Activated CD8-positive, alpha-beta memory T cell treated with anti-CD3 and anti-CD28 coated beads, Interleukin-2, amount 50 U/mL, for 4 hours (primary cell): ENCODE data around the gene TRIM2.

Experiments
- DNase-seq: peaks from one replicate; pipeline ENCODE4 v3.0.0-alpha.2; 2020

TRIM2 gene

DNA sequence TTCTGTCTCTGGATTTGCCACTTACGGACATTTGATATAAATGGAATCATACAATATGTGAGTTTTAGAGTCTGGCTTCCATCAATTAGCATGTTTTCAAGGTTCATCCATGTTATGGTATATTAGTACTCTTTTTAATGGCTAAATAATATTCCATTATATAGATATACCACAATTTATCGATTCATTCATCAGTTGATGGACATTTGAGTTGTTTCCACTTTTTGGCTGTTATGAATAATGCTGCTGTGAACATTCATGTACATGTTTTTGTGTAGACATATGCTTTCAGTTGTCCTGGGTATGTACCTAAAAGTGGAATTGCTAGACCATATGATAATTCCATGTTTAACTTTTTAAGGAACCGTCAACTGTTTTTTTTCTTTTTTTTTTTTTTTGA, 79.0 kb downstream of the TRIM2 start:
- DNase-seq: no peak

DNA sequence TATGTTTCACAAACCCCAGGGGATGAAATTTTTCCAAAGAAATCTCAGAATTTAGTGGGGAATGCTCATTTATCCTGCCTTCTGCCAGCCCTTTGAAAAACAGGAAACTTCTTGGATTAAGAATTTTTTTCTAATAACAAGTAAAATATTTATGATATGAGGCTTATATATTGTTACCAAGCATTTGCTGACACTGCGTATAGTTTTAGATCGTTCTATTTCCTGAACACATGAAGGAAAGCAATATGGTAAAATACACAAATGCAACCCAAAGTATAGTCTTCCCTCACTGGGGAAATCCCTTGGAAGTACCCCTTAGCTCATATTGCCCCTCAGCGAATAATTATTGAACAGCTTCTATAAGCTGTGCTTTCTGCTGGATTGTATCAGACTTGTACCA, 85.9 kb downstream of the TRIM2 start:
- no peak for DNase-seq

DNA sequence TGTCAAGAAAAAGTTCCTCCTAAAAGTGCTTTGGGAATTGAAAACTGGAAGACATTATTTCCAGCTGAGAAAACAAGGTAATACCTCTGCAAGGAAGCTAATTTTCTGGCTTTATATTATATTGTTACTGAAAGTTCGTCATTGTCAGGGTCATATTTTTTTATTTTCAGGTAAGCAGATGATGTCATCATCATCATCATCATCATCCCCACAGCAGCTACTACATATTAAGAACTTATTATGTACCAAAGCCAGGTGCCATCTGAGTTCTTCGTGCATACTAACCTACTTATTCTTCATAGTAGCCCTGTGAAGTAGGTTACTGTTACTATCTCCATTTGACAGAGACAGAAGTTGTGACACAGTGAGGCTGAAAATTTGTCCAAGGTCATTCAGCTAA, 87.3 kb downstream of the TRIM2 start:
- no peak for DNase-seq

DNA sequence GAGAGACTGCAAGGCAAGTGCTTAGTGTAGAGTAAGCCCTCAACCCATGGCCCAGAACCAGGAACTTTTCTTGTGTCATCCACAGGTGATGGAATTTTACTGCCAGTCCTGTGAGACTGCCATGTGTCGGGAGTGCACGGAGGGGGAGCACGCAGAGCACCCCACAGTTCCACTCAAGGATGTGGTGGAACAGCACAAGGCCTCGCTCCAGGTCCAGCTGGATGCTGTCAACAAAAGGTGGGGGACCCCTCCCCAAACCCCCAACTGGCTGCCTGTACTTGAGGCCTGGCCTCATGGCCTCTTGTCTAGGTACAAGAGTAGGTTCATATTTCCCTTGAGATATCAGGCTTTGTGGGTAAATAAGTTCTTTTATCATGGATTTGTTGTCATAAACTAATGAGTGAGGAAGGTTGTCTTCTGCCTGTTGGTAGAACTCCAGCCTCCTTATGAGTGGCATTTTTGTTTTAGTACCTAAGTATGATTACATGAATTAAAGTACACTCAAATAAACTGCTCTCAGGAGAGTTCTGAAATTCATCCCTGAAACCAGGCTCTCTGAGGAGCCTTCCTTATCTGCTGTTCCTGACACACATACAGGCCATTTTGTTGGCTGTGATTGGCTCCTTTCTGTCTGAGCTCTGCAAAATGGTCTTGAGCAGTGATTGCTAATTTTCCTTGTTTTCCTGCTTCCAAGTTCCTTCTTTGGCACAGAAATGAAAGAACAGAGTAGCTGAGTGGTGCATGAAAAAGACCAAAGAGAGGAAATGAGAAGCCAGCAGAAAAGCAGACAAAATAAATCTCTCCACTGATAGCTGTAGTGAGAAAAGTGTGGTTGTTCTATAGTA, 88.9 kb downstream of the TRIM2 start:
- no peak for DNase-seq

DNA sequence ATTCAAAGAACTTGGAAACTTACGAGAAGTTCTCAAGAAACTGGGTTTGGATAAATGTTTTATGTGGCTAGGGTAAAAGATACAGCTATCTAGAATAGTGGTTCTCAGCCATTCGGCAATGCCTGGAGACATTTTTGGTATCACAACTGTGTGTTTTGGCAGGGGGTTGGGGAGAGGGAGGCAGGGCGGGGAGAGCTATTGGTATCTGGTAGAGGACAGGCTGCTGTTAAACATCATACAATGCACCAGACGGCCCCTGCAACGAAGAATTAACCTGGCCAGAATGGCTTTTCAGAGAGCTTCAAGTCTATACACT, 89.5 kb downstream of the TRIM2 start:
- DNase-seq: no peak

DNA sequence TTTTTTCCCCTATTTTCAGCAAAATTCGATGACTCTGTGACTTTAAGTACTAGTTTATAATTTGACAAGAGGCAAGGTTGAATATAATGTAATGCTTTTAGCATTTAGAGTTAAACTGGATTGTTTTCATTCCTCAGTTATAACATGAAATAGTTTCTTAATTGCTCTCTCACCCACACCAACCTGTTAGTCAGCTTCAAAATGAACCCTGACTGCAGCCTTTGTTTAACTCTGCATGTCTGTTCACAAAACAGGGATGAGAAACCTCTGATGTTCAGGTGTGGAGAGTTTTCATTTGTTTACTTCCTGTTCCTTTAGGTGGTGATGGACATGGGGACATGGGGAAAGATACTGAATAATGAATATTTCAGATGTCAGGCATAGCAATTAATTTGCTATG, 90.4 kb downstream of the TRIM2 start:
- DNase-seq: no peak

DNA sequence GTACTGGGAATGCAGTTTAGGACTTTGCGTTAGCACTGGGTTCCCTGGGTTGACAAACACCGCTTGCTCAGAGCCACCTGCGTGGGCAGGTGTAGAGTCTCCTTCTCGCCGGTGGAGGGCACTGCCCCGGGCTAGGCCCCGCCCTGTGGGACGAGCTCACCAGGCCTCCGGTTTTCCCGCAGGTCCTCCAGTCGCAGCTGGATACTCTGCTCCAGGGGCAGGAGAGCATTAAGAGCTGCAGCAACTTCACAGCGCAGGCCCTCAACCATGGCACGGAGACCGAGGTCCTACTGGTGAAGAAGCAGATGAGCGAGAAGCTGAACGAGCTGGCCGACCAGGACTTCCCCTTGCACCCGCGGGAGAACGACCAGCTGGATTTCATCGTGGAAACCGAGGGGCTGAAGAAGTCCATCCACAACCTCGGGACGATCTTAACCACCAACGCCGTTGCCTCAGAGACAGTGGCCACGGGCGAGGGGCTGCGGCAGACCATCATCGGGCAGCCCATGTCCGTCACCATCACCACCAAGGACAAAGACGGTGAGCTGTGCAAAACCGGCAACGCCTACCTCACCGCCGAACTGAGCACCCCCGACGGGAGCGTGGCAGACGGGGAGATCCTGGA, 91.0 kb downstream of the TRIM2 start:
- no peak for DNase-seq

DNA sequence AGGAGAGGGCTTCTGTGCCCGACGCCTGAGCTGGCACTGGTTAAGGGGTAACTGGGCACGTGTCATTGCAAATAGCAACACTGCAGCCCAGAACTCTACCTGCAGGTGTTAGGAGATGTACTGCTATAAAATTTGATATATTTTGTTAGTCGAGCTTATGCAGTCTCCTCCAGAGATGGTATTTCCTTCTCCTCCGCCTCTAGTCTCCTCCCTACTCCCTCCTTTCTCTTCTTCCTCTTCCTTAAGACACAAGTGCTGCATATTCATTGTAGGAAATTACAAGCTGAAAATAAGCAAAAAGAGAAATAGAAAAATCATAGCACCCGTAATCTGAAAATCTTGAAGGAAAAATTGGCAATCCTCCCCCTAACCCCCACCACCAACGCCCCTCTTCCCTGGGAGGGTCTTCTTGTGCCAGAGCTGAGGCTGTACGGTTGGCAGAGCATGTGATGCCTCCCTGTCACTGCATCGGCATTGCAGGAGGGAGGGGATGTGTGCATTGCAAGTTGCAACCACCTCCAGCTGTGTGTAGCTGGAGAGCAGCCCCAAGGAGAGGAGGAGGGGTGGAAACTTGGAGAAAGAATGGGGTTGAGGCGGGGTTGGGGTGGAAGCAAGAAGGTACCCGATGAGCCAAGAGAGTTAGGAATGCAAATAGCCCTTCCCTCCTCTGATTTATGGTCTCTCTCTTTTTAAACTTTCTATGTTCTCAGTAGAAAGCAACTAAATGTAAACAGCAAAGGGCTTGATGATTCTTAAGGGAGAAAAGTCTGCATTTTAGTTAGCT, 92.0 kb downstream of the TRIM2 start:
- DNase-seq: no peak

DNA sequence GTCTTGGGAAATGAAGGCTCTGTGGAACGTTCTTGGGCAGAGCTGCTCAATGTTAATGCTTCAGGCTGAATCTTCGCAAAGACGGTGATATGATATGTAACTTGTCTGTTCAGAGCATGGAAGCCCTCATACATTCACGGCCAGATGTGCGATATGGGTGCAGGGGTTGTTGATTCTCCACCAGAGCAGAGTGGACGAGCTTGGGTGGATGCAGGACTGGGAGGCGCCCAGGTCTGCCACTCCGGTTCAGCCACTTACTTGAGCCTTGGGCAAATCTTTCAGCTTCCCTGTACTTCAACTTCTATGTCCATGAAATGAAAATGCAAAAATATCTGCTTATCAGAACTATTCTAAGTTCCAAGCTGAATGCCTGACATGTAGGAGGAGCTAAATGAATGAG, 92.9 kb downstream of the TRIM2 start:
- DNase-seq: no peak

DNA sequence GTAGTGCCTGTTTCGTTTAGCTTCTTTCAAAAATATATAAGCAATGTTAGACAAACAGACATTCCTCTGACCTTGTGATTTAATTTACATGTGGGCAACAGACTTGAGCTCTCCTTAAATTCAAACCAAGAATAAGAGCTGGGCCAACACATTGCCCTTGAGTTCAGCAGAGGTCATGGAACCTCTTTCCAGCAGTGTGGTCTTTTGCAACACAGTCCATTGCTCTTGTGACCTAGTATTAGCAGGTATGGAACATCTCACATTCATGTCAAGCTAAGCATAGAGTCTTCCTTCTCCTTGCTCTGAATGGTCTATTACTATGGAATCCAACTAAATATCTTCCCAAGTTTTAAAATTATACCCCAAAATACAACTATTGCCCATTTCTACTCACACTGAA, 106.5 kb downstream of the TRIM2 start:
- no peak for DNase-seq

DNA sequence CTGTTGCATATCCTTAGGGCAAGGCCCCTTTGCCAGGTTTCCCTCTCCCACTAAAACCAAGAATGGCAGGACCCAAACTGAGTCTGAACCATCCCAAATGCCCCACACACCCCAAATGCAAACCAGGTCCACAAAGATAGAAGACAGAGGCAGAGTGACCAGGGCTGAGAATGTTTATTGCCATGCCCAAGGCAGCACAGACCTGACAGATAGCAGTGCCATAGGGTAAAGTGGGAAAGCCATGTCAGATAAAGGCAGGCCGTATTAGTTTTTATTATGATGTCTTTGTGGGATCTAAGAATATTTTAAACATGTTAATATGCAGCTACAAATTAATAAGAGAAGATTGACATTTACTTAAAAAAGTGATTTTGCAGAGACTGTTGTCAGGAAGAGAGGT, 110.7 kb downstream of the TRIM2 start:
- no peak for DNase-seq

DNA sequence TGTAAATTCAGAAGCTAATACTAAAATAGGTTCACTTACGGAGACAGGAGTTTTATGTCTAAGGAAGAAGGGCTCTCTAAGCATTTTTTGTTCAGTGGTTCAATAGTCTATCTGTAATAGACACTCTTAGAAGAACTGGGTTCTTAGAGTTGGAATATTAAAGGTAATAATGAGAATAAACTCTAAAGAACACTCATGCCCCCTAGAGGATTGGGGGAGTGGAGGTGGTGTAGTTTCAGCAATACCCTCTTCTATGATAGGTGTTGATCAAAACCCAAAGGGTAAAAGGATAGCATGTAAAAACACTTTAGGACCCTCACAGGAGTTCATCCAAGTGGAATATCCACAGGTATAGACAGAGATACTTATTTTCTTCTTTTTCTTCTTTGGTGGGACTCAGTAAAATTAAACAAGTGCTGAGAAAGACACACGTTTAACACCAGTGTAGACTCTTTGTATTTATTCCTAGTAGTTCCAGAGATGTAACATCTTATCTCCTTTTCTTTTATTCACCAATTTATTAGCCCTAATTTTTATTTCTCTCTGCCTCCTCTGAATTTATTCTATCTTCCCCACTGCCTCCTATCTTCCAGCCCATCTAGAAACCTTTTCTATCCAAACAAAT, 114.6 kb downstream of the TRIM2 start:
- no peak for DNase-seq

DNA sequence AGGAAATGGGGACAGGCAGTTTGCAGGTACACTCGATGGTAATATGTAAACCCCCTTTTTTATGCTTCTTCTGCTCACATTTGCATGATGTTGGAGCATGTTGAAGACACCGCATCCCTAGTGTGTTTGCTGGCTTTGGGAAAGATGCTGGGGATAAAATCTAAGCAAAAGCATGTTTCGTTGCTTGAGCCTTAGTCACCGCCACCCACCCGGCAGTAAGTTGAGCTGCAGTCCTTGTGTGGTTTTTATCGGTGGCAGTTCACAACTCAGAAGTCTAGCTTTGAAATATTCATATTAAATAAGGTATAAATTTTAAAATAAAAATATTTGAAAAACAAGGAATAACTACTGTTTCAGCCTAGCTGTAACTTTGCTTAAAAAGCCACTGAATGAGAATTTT, 118.5 kb downstream of the TRIM2 start:
- DNase-seq: no peak

DNA sequence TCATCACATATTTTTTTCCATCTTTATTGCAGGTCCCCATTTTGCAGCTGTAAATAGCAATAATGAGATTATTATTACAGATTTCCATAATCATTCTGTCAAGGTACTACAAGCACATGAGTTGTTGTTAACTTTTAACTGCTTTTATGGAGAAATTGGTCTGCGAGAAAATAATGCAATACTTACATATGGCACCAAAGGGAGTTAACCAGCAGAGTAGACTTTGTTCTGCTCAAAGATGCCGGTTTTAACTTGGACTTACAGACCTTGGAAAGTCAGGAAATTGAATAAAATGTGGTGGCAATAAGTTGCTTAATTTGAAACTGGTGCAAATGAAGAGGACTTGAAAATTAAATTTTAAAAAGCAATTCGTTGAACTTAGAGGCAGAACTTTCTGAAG, 119.8 kb downstream of the TRIM2 start:
- no peak for DNase-seq

DNA sequence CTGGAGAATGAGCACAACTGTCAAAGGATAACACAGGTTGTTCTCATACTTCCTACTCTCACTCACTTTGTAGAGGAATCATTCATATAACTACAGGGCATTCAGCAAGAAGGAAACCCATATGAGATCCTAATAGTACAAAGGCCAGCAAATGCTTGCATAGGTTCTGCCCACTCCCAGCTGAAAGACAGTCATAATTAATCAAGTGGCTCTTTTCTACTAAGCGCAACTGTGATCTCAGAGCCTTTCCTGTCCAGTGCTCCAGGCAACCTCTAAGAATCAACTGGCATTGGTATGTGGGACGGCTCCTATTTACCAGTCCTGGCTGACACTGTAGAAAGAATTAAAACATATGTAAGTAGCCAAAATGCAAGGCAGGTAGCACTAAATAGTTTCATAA, 121.3 kb downstream of the TRIM2 start:
- DNase-seq: no peak

DNA sequence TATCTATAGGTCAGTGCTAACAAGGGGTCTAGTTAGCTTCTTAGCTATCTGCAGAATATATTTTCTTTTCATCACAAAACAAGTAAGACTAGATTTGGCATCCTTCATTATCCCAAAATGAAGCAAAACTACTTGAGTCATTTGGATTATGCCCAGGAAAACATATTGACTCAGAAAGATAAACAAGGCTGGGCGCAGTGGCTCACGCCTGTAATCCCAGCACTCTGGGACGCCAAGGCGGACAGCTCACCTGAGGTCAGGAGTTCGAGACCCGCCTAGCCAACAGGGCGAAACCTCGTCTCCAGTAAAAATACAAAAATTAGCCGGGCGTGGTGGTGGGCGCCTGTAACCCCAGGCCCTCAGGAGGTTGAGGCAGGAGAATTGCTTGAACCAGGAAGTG, 122.3 kb downstream of the TRIM2 start:
- no peak for DNase-seq

DNA sequence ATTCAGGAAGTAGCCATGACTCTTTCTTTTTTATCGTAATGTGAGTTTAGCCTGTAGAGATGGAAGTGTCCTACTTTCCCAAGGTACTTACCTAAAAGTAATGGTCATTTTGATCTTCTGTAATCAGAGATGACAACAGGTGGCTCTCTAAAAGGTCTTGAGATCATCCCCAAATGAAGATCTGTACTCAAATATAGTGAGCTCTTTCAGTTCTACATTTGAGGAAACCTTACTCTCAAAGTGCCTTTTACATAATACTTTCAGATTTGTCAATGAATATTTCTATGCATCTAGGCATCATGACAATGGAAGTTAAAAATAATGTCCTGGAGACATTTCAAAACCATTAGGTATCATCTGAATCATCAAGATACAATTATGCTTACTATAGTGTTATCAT, 123.0 kb downstream of the TRIM2 start:
- DNase-seq: no peak

DNA sequence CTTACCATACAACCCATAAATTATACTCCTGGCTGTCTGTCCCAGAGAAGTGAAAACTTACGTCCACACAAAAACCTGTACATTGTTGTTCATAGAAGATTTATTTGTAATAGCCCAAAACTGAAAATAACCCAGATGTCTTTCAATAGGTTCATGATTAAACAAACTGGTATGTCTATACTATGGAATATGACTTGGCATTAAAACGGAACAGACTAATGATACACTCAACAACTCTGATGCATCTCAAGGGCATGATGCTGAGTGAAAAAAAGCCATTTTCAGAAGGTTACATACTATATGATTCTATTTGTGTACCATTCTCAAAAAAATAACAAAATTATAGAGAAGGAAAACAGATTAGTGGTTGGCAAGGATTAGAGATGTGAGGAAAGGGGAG, 128.7 kb downstream of the TRIM2 start:
- no peak for DNase-seq

DNA sequence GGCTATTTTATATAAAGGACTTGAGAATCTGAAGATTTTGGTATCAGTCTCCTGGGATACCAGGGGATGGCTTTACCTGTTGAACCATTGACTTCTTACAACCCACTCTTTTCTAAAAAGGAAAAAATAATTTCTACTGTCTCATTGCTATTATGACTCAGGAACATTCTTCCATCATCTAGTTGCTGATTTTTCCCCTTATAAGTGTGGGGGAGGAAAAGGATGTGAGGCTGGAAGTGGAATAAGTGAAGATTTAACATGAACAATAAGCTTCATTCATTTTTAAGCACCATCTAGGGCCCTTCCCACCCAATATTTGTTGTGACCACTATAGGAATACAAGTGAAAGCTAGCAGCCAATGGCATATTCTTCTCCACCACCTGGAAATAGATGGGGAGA, 129.6 kb downstream of the TRIM2 start:
- DNase-seq: no peak

DNA sequence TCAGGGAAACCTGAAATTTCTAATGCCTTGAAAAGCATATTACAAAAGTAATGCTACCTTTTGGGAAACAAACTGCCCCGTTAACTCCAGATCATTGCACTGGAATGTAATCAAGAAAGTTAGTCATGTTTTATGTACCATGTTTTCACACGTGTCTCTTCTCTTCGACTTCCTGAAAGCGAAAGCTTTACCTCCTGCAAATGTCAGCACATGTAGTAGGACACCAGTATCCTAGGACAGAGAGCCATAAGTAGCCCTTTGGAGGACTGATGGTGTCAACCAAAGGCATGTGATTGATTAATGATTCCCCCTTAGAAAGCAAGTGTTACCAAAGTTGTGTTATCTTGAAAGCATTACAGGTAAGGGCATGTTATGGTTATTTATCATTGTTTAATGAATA, 131.4 kb downstream of the TRIM2 start:
- DNase-seq: no peak

DNA sequence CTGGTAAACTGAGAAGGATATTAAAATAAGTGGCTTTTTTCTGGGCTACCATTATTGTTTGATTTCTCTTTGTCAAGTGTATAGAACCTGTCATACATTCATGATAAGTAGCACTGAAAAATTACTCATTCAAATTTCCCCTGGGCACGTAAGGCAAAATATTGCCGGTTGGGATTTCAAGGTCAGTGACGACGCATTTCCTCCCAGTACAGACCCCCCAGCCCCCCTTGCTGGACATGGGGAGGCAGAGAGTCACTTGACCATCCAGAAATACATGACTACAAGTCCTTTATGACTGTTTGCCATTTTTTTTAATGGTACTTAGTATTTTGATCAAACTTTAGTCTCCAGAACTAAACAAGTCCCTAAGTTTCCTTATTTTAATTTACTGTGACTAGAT, 133.4 kb downstream of the TRIM2 start:
- no peak for DNase-seq

DNA sequence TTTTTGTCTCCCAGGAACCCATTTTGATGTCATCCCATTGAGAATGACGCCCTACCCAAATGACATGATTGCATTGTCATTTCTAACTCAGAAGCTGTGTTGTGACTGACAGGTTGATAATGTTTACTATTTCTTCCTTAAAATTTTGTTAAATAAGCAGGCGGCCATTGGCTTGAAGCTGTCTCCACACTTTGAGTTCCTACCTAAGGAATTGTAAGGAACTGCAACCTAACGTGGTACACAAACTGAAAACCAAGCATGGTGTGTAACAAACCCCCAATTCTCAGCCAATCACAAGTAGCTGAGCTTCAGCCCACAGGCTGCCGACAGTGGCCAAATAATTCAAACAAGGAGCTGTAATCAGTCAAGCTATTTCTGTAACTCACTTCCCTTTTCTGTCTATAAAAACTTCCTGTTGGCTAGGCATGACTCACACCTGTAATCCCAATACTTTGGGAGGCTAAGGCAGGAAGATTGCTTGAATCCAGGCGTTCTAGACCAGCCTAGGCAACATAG, 137.4 kb downstream of the TRIM2 start:
- no peak for DNase-seq

DNA sequence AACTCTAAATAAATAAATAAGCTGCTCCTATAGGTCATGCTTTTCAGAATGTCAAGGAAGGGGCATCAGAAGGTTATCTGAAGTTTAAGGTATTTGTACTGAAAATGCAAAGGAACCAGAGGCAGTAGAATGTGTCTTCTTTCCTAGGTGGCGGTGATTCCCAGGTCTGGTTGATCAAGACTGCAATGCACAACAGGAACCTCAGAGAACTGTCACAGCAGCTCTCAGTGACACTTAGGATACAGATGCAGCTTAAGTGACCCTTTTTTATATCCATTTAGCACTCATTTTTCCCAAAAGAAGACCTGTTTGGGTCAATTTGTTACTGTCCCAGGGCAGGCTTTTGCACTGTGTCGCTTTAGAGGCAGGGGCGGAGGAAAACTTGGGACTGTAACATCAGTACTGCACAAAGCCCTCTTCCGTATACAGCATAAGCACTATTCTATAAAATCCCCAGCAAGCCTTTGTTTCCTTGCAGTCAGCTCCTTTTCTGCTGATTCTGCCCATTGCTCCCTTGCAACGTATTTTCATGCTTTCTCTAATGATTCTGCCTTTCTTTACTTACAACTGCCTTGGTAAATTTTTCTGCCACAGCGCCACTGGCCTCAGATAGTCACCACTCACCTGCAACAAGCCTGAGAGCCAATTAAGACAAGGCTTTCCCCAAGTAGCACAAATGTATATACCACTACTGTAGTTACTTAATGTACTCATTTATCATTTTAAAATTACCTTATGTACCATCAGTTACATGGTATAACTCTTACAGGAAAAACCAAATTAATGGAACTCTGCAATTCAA, 138.7 kb downstream of the TRIM2 start:
- no peak for DNase-seq
